ENCODE data around the gene MYBBP1A. TPM values are rescaled to one million over a fixed set of nuclear protein-coding genes. Genes with fewer than 3 reads are reported as not detected.

Gene MYBBP1A
- total and polyA plus RNA-seq, 8 donors: 21.8 to 93.1 (median 35.5) TPM

- Histone ChIP-seq H3K27me3 (no peaks in the 10 kb centered on the region), H3K27ac (no peak overlapping the region), H3K4me1 (peaks cover 6 to 8% (median 6%) of the 10 kb centered on the region in 3 donors), H3K4me3 (no peak overlapping the region), H3K9me3 (no peaks in the 10 kb centered on the region), H3K36me3 (no peaks in the 10 kb centered on the region)
- TF ChIP-seq CTCF (IDR thresholded peaks at IDR 0.05): peak; percentile 57 to 77 (median 71)
- FAIRE-seq: peak; percentile 71
- DNase-seq: peak in 4 of 6 donors; percentile 60 to 69 (median 64)
- peak; percentile 85 to 94 (median 91) for ATAC-seq
- 27 to 30% methylated on average over 16 of the region's 16 CpGs for WGBS, 2 donors
- intact Hi-C loops (cut with DNase I): loop anchor here in 2 of 3 donors (2.0 to 5.0 kb wide), 2 partner anchors 59 to 62 kb away; no protein-coding TSS in a partner anchor
These were observed 10.3 kb upstream of the MYBBP1A start for GRCh38 chr17:4565209-4566141.

GRCh38 chr17:4562015-4562969, 7.1 kb upstream of the MYBBP1A start:
- 63 to 70% methylated on average over 8 of the region's 8 CpGs for WGBS, 2 donors
- Histone ChIP-seq H3K36me3 (no peaks in the 10 kb centered on the region), H3K27ac (no peak overlapping the region), H3K4me3 (no peak overlapping the region), H3K9me3 (no peaks in the 10 kb centered on the region), H3K27me3 (no peaks in the 10 kb centered on the region), H3K4me1 (peaks cover 13 to 17% (median 17%) of the 10 kb centered on the region in 3 donors)
- no peak for TF ChIP-seq CTCF (IDR thresholded peaks at IDR 0.05)
- ATAC-seq: no peak
- no peak for FAIRE-seq
- intact Hi-C loops (cut with DNase I): no loop called here
- no peak for DNase-seq

GRCh38 chr17:4560837-4561256, 5.7 kb upstream of the MYBBP1A start:
- peak overlapping the region in 2 of 4 donors; percentile 49 to 59 for H3K4me3 ChIP-seq
- H3K27ac ChIP-seq: peak overlapping the region; percentile 49 to 85 (median 71)
- H3K4me1 ChIP-seq: peaks cover 13 to 19% (median 17%) of the 10 kb centered on the region in 3 donors
- intact Hi-C loops (cut with DNase I): no loop called here
- no peaks in the 10 kb centered on the region for H3K27me3 ChIP-seq
- 30 to 39% methylated on average over 11 of the region's 11 CpGs for WGBS, 2 donors
- H3K36me3 ChIP-seq: no peaks in the 10 kb centered on the region
- ATAC-seq: peak; percentile 6 to 18 (median 10)
- TF ChIP-seq CTCF (IDR thresholded peaks at IDR 0.05): no peak
- no peak for FAIRE-seq
- DNase-seq: peak in 2 of 6 donors; percentile 35 to 49
- no peaks in the 10 kb centered on the region for H3K9me3 ChIP-seq

- no peak for FAIRE-seq
- H3K27me3 ChIP-seq: no peaks in the 10 kb centered on the region
- WGBS, 2 donors: 16 to 21% methylated on average over 12 of the region's 12 CpGs
- ATAC-seq: peak; percentile 91 to 93 (median 91)
- H3K4me3 ChIP-seq: peak within 1 kb of the TSS; percentile 10 to 59 (median 50)
- DNase-seq: peak; percentile 93 to 98 (median 94)
- H3K9me3 ChIP-seq: no peaks in the 10 kb centered on the region
- intact Hi-C loops (cut with DNase I): no loop called here
- H3K27ac ChIP-seq: peak within 1 kb of the TSS; percentile 49 to 85 (median 71)
- no peak for TF ChIP-seq CTCF (IDR thresholded peaks at IDR 0.05)
- H3K4me1 ChIP-seq: peaks cover 13 to 22% (median 17%) of the 10 kb centered on the region in 3 donors
- no peaks in the 10 kb centered on the region for H3K36me3 ChIP-seq
These were observed 5.2 kb upstream of the MYBBP1A start, which contains the start of gene GGT6 for GRCh38 chr17:4560421-4560820. GGT6 (minus strand) TSS chr17:4560577; CDS start chr17:4560521, 56 bp downstream.

Measured in pancreas (tissue), 10 donors.